Measurements from ENCODE around the gene MAP2K5. TPM values are rescaled to one million over a fixed set of nuclear protein-coding genes. Genes with fewer than 3 reads are reported as not detected.

MAP2K5 gene
- total RNA-seq, 4 donors from 2014 or later = 7.7 to 15.1 (median 12.0) TPM

DNA sequence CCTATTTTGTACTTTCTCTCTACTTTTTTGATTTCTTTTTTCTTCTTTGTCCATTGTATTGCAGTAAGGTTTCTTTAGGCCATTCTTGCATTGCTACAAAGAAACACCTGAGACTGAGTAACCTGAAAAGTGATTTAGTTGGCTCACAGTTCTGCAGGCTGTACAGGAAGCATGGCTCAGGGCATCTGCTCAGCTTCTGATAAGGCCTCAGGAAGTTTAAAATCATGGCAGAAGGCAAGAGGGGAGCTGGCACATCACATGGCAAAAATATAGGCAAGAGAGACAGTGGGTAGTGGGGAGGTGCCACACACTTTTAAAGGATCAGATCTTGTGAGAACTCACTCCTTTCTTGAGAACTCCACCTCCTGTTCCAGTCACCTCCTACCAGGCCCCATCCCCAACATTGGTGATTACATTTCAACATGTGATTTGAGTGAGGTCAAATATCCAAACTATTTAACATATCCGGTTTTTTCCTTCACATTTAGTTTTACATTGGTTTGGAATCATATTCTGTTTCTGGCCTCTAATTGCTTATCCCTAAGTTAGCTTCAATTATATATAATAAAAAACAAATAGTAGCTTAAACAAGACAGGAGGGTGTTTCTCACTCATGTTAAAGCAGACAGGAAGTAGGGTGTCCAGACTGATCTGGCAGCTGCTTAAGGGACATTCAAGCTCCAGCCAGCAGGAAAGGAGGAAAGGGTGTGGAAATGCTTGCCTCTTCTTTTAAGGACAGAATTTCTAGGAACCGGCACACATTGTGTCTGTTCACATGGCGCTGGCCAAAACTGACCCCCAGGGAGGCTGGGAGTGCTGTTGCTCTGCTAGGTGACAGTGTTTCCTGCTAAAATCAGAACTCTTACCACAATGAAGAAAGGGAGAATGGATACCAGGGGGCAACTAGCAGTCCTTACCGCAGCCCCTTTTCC, 254.0 kb downstream of the MAP2K5 start:
- no peak for ATAC-seq
- Histone ChIP-seq H3K27me3 (no peaks in the 10 kb centered on the region), H3K4me3 (no peak overlapping the region), H3K9me3 (peaks cover 0 to 11% (median 0%) of the 10 kb centered on the region in 3 donors), H3K4me1 (no peaks in the 10 kb centered on the region), H3K27ac (no peak overlapping the region), H3K36me3 (peaks cover 0 to 38% of the 10 kb centered on the region in 2 donors)
- 49 to 81% methylated on average over 2 to 3 of the region's 4 CpGs for WGBS, 2 donors (ENCODE audit: low coverage in 1 of 2)
- TF ChIP-seq POLR2A (IDR thresholded peaks at IDR 0.05) (no peak), POLR2AphosphoS5 (IDR thresholded peaks at IDR 0.05) (no peak), EP300 (IDR thresholded peaks at IDR 0.05) (no peak)
- TF ChIP-seq, protein P1, sequence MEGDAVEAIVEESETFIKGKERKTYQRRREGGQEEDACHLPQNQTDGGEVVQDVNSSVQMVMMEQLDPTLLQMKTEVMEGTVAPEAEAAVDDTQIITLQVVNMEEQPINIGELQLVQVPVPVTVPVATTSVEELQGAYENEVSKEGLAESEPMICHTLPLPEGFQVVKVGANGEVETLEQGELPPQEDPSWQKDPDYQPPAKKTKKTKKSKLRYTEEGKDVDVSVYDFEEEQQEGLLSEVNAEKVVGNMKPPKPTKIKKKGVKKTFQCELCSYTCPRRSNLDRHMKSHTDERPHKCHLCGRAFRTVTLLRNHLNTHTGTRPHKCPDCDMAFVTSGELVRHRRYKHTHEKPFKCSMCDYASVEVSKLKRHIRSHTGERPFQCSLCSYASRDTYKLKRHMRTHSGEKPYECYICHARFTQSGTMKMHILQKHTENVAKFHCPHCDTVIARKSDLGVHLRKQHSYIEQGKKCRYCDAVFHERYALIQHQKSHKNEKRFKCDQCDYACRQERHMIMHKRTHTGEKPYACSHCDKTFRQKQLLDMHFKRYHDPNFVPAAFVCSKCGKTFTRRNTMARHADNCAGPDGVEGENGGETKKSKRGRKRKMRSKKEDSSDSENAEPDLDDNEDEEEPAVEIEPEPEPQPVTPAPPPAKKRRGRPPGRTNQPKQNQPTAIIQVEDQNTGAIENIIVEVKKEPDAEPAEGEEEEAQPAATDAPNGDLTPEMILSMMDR (IDR thresholded peaks at IDR 0.05) = no peak

DNA sequence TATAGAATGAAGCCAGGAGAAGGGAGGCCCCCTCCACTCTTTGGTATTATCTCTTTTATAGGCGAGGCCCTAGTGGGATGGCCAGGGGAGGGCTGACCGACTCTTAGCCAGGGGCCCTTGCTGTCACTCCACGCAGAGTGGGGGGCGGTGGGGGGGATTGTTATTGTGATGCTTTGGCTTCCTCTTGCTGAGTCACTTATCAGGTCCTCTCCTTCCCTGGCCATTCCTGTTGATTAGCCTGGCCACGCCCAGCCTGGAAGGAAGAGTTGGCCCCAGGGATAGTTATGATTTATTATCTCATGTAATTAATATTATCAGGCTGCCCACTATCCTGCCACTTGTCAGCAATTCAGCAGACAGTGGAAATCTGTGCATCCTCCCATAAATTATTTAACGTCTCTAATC, 257.3 kb downstream of the MAP2K5 start:
- peaks cover 0 to 51% of the 10 kb centered on the region in 2 donors for H3K36me3 ChIP-seq
- 67 to 80% methylated on average over 1 to 6 of the region's 6 CpGs for WGBS, 2 donors (ENCODE audit: low coverage in 1 of 2)
- ATAC-seq = no peak

DNA sequence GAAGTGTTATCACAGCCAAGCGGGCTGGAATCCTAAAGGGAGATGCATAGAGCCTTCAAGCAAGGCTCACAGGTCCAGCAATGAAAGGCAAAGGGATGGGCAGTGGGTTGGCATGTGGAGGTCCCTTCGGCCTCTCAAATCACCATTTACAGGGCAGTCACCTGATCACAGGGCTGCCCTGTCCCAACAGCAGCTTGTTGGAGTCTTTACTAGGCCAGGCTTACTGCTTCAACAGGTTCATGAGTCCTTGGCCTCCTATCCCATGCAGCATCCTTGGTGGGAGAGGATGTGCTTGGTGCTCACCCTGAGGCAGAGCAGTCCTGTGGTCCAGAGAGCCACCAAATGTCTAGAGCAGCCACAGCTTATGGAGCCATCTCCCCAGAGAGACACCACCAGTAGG, 258.6 kb downstream of the MAP2K5 start:
- no CpG with 5 or more reads among the region's 2 CpGs for WGBS, 2 donors (ENCODE audit: low coverage in 1 of 2)
- Histone ChIP-seq H3K4me1 (no peaks in the 10 kb centered on the region), H3K27ac (no peak overlapping the region), H3K36me3 (peaks cover 0 to 65% of the 10 kb centered on the region in 2 donors), H3K9me3 (no peaks in the 10 kb centered on the region), H3K27me3 (no peaks in the 10 kb centered on the region), H3K4me3 (no peak overlapping the region)
- TF ChIP-seq POLR2AphosphoS5 (IDR thresholded peaks at IDR 0.05) (no peak), POLR2A (IDR thresholded peaks at IDR 0.05) (no peak), EP300 (IDR thresholded peaks at IDR 0.05) (no peak)
- TF ChIP-seq, protein P1 (IDR thresholded peaks at IDR 0.05) = no peak
- ATAC-seq = no peak

More for the DNA sequence above, 257.3 kb downstream of the MAP2K5 start:
- no peak for TF ChIP-seq POLR2AphosphoS5 (IDR thresholded peaks at IDR 0.05)
- TF ChIP-seq, protein P1 (IDR thresholded peaks at IDR 0.05) = no peak
- TF ChIP-seq EP300 (IDR thresholded peaks at IDR 0.05) = no peak
- TF ChIP-seq POLR2A (IDR thresholded peaks at IDR 0.05) = no peak
- Histone ChIP-seq H3K9me3 (peaks cover 0 to 9% (median 0%) of the 10 kb centered on the region in 3 donors), H3K4me1 (no peaks in the 10 kb centered on the region), H3K4me3 (no peak overlapping the region), H3K27me3 (no peaks in the 10 kb centered on the region), H3K27ac (no peak overlapping the region)

DNA sequence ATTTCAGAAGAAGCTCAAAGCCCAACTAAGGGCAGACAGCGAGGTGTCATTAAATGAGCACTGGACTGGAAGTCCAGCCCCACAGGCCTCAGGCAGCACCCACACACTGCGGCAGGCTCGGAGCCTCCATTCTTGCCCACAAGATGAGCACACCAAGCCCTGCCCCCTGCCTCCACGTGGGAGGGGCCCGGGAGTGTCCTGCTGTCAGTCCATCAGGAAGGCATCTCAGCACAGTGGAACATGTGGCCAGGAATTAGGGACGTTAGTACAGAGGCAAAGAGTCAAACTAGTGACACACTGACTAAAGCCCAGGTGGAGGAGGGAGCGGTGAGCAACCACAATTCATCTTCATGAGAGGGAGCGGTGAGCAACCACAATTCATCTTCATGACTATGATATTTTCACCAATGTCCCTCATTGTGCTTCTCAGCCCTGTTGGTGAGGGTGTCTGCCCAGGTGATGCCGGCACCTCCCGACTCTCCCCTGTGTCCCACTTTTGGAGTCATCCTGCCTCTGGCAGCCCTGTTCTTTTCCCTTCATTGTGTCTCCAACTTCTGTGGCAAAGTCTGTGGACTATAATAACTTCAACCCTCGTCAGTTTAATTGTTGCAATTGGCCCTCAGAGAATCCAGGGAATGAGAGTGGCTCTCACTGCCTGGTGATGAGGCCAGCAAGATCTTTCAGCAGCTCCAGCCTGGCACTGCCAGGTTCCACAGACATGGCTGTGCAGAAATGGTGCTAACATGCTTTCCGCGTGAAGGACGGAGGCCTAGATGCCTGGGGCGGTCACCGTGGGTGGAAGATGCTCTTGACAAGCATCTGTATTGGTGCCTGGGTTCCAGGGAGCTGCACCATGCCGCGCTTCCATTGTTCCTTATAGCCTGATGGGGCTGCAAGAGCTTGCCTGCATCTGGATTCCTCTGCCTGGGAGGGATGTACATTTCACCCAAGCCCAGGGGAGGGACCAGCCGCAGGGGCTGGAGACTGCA, 259.7 kb downstream of the MAP2K5 start:
- no peak for TF ChIP-seq EP300 (IDR thresholded peaks at IDR 0.05)
- TF ChIP-seq, protein P1 (IDR thresholded peaks at IDR 0.05) = no peak
- WGBS, 2 donors (ENCODE audit: low coverage in 1 of 2) = 87 to 89% methylated on average over 10 to 13 of the region's 19 CpGs

More for the DNA sequence above, 259.7 kb downstream of the MAP2K5 start:
- Histone ChIP-seq H3K9me3 (no peaks in the 10 kb centered on the region), H3K27me3 (no peaks in the 10 kb centered on the region), H3K36me3 (peaks cover 0 to 75% of the 10 kb centered on the region in 2 donors), H3K27ac (no peak overlapping the region), H3K4me3 (no peak overlapping the region), H3K4me1 (no peaks in the 10 kb centered on the region)
- no peak for ATAC-seq
